Ramos (cell line): ENCODE data around the gene PSD4.

Source experiments
- in situ Hi-C: fragments of 300-500 bp; cut with MboI; formaldehyde crosslinking; loops from one replicate; pipeline ENCODE4 v1.14.3; 2022; ENCODE audit warnings: low sequenced_read_pairs; ENCODE audit not compliant: unreplicated experiment

PSD4 gene

DNA sequence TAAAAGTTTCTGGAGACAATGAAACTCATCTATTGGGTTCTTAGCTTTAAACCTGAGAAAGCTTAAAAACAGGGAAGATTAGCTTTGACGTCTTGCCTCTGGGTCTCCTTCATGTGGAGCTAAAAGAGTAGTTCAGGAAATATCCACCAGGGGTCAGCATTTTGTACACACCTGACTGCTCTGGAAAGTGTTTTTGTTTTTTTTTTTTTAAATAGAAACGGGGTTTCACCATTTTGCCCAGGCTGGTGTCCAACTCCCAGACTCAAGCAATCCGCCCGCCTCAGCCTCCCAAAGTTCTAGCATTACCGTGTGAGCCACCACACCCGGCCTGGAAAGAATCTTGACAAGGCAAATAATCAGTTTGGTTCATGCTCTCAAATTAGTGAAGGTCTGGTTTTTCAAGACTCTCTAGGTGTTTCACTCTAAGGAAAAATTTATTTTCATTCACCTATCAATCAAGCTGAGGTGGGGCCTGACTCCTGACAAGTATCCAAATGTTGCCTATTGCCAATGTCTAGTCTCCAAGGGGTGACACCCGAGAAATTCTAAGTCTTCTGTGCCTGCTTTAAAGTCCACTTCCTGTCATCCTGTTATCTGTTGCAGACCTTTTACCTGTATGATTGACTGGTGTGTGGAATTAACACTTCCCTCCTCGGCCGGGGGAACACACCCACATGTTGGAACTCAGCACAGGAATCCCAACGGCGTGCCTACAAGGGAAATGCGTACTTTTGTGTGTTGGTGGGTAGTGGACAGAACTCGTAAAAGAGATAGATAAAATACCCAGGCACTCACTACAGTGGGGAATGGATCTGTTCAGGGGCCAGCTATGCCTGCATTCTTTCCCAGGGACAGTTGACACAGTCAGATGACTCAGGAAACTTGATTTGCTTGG is 35.1 kb upstream of the PSD4 start:
- in situ Hi-C loops: loop anchor here (10.0 kb wide), 1 partner anchor 226 kb away; no protein-coding TSS in a partner anchor

DNA sequence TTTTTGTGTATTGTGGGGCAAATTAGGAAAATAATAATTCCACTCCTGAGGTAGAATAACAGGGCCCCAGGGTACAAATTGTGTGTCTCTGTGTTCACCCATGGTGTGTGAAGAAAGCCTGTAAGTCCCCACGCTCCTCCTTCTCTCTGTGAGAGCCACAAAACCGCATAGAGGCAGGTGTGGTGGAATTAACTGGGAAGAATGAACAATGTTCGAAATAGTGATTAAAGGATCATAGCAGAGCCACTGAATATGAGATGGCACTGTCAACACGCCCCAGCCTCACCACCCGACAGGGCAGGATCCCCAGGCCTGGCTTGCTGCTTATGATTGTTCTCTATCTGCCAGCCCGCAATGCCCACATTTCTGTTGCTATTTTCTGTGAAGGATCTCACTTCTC is 32.3 kb upstream of the PSD4 start:
- in situ Hi-C loops: no loop called here

DNA sequence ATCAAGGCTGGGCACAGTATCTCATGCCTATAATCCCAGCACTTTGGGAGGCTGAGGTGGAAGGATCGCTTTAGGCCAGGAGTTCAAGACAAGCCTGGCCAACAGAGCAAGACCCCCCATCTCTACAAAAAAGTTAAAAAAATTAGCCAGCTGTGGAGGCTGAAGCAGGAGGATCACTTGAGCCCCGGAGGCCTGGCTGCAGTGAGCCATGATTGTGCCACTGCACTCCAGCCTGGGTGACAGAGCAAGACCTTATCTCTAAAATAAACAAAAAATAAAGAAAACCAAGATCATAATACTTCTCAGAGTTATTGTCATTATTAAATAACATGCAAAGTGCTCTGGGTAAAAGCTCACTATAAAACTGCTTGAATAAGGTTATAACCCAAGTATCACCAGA is 31.5 kb upstream of the PSD4 start:
- in situ Hi-C loops: no loop called here

DNA sequence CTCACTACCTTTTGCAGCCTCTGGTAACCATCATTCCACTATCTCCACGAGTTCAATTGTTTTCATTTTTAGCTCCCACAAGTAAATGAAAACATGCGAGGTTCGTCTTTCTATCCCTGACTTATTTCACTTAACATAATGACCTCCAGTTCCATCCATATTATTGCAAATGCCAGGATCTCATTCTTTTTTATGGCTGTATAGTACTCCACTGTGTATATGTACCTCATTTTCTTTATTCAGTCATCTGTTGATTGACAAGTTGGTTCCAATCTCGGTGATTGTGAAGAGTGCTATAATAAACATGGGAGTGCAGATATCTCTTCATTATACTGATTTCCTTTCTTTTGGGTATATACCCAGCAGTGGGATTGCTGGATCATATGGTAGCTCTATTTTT is 29.5 kb upstream of the PSD4 start:
- in situ Hi-C loops: no loop called here

DNA sequence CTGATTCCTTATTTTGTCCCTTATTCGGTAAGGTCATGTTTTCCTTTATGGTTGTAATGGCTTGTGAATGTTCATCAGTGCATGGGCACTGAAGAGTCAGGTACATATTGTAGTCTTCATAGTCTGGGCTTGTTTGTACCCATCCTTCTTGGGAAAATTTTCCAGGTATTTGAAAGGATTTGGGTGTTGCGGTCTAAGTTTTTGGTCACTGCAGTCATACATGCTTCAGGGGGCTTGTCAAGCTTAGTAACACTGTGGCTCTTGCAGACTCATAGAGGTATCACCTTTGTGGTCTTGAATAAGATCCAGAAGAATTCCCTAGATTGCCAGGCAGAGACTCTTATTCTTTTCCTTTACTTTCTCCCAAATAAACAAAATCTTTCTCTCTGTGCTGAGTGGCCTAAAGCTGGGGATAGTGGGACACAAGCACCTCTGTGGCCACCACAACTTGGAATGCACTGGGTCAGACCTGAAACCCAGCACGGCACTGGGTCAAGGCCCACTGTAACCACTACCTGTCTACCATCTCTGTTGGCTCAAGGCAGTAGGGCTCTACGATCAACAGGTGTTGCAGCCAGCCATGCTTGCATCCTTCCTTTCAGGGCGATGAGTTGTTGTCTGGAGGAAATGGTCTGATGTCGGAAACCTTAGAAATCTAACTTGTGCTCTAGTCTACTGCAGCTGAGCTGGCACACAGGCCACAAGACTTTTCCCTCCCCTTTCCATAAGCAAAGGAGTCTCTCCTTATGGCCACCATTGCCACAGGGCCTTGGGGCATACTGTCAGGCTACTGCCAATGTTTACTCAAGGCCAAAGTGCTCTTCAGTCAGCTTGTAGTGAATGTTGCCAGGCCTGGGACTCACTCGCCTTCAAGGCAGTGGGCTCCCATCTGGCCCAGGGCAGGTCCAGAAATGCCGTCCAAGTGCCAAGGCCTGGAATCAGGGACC is 24.9 kb upstream of the PSD4 start:
- in situ Hi-C loops: no loop called here

DNA sequence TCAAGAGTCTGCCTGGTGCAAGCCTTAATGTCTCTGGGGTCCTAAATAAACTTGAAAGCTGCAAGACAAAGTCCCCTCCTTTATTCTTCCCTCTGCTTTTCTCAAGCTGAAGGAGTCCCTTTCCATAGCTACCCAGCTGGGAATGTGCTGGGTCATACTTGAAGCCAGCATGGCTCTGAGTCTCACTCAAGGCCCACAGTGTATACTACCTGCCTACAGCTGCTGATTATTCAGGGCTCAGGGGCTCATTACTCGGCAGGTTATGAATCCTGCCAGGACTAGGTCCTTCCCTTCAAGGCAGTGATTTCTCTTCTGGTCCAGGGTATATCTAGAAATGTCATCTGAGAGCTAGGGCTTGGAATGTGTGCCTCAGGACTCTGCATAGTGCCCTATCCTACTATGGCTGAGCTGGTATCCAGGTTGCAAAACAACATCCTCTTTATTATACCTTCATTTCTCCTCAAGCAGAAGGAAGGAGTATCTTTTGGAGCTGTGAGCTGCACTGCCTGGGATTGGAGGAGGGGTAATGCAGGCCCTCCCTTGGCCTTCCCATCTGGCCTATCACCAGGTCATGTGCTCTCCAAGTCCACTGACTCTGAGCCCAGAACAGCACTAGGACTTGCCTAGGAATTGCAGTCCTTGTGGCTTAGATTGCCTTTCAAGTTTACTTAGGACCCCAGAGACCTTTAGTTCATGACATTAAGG is 24.1 kb upstream of the PSD4 start:
- in situ Hi-C loops: no loop called here

DNA sequence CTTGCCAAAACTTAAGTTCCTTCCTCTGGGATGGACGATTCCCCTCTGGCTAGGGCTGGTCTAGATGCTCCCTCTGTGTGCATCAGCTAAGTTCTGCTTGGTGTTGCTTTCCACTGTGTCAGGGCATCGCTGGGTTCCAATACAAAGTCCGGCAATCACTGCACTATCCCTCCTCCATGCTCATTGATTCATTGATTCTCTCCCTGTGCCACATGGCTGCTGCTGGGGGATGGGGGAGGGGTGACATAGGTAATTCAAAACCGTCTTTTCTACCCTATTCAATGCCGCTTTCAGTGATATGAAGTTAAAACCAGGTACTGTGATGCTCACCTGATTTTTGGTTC is 23.5 kb upstream of the PSD4 start:
- in situ Hi-C loops: no loop called here

DNA sequence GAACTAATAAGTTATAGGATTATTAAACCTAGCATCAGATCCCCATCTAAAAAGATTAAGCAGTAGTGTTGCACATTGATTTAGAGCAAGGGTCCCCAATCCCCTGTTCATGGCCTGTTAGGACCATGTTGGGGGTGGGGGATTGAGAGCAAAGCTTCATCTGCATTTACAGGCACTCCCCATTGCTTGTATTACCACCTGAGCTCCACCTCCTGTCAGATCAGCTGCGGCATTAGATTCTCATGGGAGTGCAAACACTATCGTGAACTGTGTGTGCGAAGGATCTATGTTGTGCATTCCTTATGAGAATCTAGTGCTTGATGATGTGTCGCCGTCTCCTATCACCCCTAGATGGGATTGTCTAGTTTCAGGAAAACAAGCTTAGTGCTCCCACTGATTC is 18.4 kb upstream of the PSD4 start:
- in situ Hi-C loops: no loop called here

DNA sequence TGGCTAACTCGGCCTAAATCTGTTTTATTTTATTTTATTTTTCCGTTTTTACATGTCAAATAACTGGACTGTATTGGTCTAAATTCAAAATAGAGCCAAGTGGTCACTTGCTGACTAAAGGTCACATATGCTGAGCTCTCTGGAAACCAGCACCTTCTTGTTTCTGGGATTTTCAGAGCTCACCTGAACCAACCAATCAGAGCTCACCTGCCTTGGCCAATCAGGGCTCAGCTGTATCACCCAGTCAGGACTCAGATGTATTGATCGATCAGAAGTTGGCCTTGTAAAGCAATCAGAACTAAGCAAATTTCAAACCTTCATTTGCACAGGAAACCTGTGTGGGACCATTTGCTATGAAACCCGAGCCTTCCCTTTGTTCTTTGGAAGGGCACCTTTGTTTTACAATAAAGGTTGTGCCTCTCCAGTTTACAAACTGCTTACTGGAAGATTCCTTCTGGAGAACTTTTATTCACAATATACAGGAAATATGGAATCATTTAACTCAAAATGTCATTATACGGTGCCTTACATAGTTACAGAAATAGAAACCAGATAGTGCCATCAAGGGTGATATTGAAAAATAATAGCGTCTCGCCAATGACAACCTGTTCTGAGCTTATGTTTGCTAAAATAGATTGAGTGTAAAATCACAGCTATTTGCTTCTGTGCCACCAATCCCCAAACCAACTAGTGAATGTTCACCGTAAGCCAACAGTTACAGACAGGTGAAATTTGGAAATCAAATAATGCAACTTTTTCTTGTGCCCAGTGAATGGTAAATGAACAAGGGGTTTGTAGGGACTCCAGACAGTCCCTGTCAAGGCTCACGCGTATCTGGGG is 17.3 kb upstream of the PSD4 start:
- in situ Hi-C loops: no loop called here

DNA sequence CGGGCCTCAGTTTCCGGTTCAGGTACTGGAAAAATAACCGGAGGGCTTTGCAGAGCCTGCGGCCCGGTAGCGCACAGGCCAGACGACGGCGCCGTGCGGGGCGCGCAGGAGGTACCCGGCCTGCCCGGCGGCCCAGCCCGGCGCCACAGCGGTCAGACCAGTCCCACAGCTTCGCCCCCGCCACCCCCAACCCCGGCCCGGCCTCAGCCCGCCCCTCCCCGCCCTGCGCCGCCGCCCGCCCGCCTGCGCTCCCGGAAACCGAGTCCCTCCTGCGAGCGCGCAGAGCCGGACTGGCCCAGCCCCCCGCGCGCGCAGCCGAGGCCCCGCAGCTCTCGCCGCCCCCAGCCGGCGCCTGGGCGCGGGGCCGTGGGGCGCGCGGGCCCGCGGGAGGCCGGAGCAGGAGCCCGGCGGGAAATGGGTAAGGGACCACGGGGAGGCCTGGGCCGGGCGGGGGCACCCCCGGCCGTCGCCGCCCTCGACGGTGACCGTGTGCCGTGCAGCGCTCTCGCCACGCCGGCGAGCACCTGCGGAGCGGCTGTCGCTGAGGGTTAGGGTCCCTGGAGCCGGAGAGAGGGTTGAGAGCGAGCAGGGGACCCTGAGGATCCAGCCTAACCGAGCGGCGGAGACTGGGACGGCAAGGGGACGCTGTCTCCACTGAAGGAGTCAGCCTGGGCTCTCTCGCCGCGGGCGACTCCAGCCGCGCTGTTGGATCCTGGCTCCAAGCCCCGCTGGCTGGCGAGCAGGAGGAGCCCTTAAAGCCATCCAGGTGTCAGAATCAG is 16.5 kb upstream of the PSD4 start:
- in situ Hi-C loops: no loop called here

DNA sequence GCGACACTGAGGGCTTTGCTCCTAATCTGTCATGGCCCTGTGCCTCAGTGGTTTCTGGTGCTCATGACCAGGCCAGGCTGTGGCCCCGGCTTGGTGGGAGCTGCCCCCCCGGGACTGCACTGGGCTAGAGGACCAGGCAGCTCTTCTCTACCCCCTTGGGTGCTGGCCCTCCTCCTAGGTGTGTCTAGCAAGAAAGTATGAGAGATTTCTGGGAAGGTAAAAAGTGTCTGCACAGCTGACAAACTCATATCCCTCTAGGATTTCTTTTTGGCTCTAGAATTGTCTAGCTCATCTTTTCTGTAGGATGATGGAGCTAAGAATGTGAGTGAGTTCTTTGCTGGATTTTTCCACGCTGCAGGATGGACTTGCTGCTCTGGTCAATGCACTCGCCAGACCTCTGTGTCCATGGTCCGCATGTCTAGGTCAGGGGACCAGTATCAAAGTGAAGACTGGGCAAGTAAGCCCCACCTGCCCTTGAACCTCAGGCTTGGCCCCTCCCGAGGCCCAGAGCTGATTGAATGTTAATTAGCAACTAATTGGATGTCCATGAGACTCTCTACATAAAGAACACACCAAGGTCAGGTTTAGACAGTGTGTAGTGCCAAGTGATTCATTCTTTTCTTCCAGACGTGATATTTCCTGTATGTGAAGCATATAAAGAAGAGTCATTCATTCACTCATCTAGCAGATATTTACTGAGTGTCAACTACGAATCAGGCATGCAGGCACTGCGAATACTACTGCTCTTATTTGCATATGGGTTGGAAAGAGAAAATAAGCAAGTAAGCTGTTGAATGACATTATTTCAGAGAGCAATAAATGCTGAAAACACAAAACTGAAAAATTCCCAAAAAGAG is 15.6 kb upstream of the PSD4 start:
- in situ Hi-C loops: no loop called here

DNA sequence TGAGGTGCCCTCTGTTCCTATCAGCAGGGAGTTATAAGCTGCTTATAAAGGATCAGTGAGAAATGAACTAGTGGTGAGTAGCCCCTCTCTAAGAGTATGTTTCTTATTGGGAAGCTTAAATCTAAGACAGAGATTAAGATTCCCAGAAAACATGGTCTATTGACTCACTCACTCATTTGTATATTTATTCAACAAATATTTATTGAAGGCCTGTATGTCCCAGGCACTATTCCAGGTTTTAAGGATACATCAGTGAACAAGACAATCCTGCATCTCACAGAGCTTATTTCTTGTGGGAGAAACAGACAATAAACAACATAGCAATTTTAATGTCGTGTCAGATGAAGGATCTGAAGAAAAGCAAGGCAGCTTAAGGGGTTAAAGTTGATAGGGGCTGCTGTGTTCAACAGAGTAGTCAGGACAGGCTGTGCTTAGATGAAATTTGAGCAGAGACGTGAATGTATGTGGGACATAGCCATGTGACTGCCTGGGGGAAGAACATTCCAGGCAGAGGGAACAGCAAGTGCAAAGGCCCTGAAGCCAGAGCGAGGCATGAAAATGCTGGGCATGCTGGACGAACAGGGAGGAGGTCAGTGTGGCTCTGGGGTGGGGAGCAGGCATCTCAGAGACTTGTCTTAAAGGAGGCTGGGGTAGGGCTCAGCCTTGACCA is 14.8 kb upstream of the PSD4 start:
- in situ Hi-C loops: no loop called here

DNA sequence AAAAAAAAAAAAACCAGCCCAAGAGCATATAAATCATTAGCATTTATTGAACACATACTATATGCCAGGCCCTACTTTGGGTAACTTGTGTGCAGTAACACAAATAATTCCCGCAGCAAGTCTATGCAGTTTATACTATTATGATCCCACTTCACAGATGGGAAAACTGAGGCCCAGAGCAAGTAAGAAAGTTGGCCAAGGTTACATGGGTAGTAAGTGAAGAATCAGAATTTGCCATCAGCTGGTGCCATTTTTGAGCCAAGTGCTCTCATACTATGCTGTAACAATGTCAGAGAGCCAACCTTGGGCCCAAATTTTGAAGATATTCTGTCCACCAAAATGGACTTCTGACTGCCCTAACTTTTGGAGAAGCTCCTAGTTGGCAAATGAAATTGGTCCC is 13.5 kb upstream of the PSD4 start:
- in situ Hi-C loops: no loop called here

DNA sequence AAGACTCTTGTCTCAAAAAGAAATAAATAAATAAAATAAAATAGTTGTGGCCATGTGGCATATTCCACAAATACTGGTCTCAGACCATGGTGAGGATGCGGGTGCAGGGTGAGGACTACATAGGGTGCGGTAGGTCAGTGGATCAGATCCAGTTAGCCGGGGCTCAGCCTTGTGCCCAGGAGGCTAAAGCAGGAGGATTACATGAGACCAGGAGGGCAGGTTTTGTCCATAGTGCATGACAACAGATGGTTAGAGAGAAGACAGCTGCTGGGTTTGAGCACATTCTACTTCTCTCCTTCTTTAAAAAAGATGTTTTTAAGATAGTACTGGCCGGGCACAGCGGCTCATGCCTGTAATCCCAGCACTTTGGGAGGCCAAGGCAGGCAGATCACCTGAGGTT is 12.8 kb upstream of the PSD4 start:
- in situ Hi-C loops: no loop called here

DNA sequence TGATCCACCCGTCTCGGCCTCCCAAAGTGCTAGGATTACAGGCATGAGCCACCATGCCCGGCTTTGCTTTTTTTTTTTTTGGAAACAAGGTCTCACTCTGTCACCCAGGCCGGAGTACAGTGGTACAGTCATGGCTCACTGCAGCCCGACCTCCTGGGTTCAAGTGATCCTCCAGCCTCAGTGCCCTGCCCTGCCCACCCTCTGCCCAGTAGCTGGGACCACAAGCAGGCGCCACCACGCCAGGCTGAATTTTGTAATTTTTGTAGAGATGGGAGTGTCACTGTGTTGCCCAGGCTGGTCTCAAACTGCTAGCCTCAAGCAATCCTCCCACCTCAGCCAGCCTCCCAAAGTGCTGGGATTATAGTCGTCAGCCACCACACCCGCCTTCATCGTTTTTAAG is 11.6 kb upstream of the PSD4 start:
- in situ Hi-C loops: no loop called here

DNA sequence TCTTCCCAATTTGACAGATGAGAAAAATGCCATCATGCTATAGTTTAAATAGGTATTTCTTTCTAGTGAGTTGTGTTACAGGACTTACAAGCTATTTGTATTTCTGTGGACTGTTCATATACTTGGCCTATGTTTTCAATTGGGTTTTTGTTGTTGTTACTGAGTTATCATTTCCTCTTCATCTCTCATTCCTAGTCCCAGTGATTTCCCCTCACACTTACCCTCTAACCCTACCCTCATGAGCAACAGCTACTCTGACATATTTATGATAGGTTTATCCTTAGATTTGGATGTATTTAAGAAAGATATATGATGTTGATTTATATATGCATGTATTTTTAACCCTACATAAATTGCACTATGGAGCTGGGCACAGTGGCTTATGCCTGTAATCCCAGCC is 10.9 kb upstream of the PSD4 start:
- in situ Hi-C loops: no loop called here

DNA sequence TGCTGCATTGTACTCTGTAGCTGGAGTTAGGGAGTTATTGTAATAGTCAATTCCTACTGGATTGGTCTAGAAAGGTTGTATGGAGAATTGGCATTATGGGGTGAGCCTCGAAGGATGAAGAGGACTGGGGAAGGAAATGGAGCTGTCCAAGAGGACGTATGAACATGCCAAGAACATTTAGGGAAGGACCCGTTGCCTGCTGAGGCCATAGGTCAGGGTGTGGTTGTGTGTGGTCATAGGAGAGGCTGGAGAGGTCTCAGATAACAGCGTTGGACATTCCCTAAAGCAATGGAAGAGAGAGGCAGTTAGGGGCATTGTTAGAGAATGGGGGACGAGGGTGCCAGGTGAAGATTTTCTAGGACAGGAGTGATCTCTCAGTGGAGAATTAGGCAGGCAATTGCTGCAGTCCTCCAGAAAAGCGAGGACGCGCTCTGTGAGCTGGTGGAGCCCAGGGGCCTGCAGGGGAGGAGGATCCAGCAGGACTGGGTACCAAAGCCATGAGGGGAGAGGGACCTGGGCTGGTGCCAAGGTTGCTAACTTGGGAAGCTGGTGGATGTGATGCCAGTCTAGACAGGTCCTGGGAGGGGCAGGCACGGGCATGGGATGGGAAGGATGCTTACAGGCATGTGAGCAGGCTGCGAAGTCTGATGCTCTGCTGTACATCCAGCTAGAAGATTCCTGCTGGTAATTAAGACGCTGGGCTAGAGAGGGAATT is 9.4 kb upstream of the PSD4 start:
- in situ Hi-C loops: no loop called here
